Spleen (tissue), 3 donors: Measurements from ENCODE around the gene MYT1.

Experiments used
- POLR2A ChIP-seq, 3 donors: fragments of 450-650 bp; IDR thresholded peaks; one replicate each; pipeline ENCODE4 v1.5.1; 2017; ENCODE audit warnings: antibody characterized with exemption in 3 of 3, mild to moderate bottlenecking in 1 of 3
- POLR2AphosphoS5 ChIP-seq, 3 donors: sonication (generic); formaldehyde crosslinking; IDR thresholded peaks; one replicate each; pipeline ENCODE4 v1.5.1; 2017; ENCODE audit warnings: antibody characterized with exemption in 3 of 3

- TF ChIP-seq POLR2A (IDR thresholded peaks at IDR 0.05) (no peak), POLR2AphosphoS5 (IDR thresholded peaks at IDR 0.05) (no peak)
These were observed 8.9 kb downstream of the MYT1 start for GRCh38 chr20:64173116-64173515.
